ENCODE data around the gene PER3. TPM values are rescaled to one million over a fixed set of nuclear protein-coding genes. Genes with fewer than 3 reads are reported as not detected.

PER3 gene
- total RNA-seq, 1 experiment from 2014 or later: 9.0 TPM

DNA sequence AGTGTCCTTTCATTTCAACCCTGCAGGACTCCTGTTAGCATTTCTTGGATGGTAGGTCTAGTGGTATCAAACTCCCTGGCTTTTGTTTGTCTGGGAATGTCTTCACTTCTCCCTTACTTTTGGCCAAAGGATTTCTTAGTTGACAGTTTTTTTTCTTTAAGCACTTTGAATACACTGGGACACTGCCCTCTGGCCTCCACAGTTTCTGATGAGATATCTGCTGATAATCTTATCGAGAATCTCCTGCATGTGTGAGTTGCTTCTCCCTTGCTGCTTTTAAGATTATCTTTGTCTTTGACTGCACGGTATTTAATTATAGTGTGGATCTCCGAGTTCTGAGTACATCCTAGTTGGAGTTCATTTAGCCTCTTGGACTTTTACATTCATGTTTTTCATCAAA is 55.4 kb downstream of the PER3 start:
- H3K23me2 ChIP-seq (ENCODE audit: insufficient read length, low read depth, low read length, poor library complexity, severe bottlenecking): no peaks in the 10 kb centered on the region
- no peaks in the 10 kb centered on the region for H3K4me1 Mint-ChIP-seq
- no peak overlapping the region for H3K4me2 ChIP-seq (ENCODE audit: insufficient read depth, insufficient read length, low read length)
- no peak overlapping the region for H3K27ac ChIP-seq (ENCODE audit: insufficient read length, low read depth, low read length)
- no peaks in the 10 kb centered on the region for H3K9me3 ChIP-seq (ENCODE audit: control insufficient read depth, low read depth, low read length)
- H2BK5ac ChIP-seq (ENCODE audit: insufficient read length, low read length): no peak overlapping the region
- H3K36me3 Mint-ChIP-seq (ENCODE audit: insufficient read depth in 1 of 3, low read depth in 3 of 3): peaks cover 31 to 52% (median 47%) of the 10 kb centered on the region in 3 experiments
- H4K91ac ChIP-seq (ENCODE audit: insufficient read length, low read depth, low read length): no peak overlapping the region
- H3T11ph ChIP-seq (ENCODE audit: low read length): no peak overlapping the region
- H2AFZ ChIP-seq (ENCODE audit: low read length): no peak overlapping the region
- no peak overlapping the region for H2BK12ac ChIP-seq (ENCODE audit: insufficient read length, low read depth, low read length)
- no peak overlapping the region for H2BK120ac ChIP-seq (ENCODE audit: low read depth, low read length, poor library complexity, severe bottlenecking)
- H3K9ac ChIP-seq (ENCODE audit: extremely low read depth, insufficient read length, low read length): no peak overlapping the region
- H3K27ac Mint-ChIP-seq: no peak overlapping the region
- no peak overlapping the region for H3K4ac ChIP-seq (ENCODE audit: low read depth, low read length)
- no peak overlapping the region for H3K56ac ChIP-seq (ENCODE audit: insufficient read length, low read depth, low read length)
- no peak overlapping the region for H3K18ac ChIP-seq (ENCODE audit: insufficient read length, low read depth, low read length)
- H2AK5ac ChIP-seq (ENCODE audit: insufficient read length, low read length): no peak overlapping the region
- no peak overlapping the region for H4K5ac ChIP-seq (ENCODE audit: insufficient read length, low read depth, low read length)
- no peak for DNase-seq
- H3K79me2 ChIP-seq (ENCODE audit: insufficient read depth, low read length): no peaks in the 10 kb centered on the region
- TF ChIP-seq CTCF (conservative IDR thresholded peaks at IDR 0.05): no peak
- no peaks in the 10 kb centered on the region for H3K27me3 Mint-ChIP-seq (ENCODE audit: low read depth)
- no peaks in the 10 kb centered on the region for H3K4me1 ChIP-seq (ENCODE audit: insufficient read depth, low read length)
- H3K27me3 ChIP-seq (ENCODE audit: insufficient read depth, low read length): no peaks in the 10 kb centered on the region
- H2BK15ac ChIP-seq (ENCODE audit: low read depth, low read length): no peak overlapping the region
- no peak overlapping the region for H3K14ac ChIP-seq (ENCODE audit: insufficient read depth, low read length)
- H3K9me3 Mint-ChIP-seq: peaks cover 13 to 23% of the 10 kb centered on the region in 2 experiments
- H4K8ac ChIP-seq (replicated peaks; ENCODE audit: insufficient read length, low read depth, low read length): no peak overlapping the region
- H3K23ac ChIP-seq (ENCODE audit: insufficient read length, low read depth, low read length): no peak overlapping the region
- WGBS (ENCODE audit: extremely low coverage, insufficient read length, low lambda C conversion rate): no CpG with 5 or more reads among the region's 3 CpGs
- H3K4me3 Mint-ChIP-seq: no peak overlapping the region
- no peak overlapping the region for H2BK20ac ChIP-seq (ENCODE audit: low read depth, low read length, poor library complexity, severe bottlenecking)
- H4K20me1 ChIP-seq (ENCODE audit: control insufficient read depth, insufficient read depth, insufficient read length): no peaks in the 10 kb centered on the region
- H3K79me1 ChIP-seq (ENCODE audit: insufficient read depth, low read depth, low read length, poor library complexity, severe bottlenecking): no peaks in the 10 kb centered on the region

Measured in H9 (cell line).